WTC11 (cell line): ENCODE data around the gene TMEM151B. TPM values are rescaled to one million over a fixed set of nuclear protein-coding genes. Genes with fewer than 3 reads are reported as not detected.

Experiments used
- ATAC-seq: fragments of 200-7000 bp; cut with Tn5 transposase; 2 replicates; pipeline ENCODE4 v1.10.0; 2021; ENCODE audit warnings: mild to moderate bottlenecking, moderate library complexity
- CTCF ChIA-PET: fragments of 300-600 bp; sonication (Branson Sonifier 250); formaldehyde crosslinking; loops from one replicate; lab custom pipeline; 2021; ENCODE audit warnings: antibody characterized with exemption; lab: Charles Lee
- POLR2A ChIA-PET: fragments of 350-600 bp; sonication (Branson Sonifier 250); formaldehyde crosslinking; loops from one replicate; lab custom pipeline; 2021; ENCODE audit warnings: antibody characterized with exemption; lab: Charles Lee
- DNase-seq: peaks from one replicate; pipeline ENCODE4 v3.0.0; 2021; ENCODE audit warnings: low spot score
- H3K27ac Mint-ChIP-seq: 2 replicates; pipeline ENCODE4 v1.8.0; 2021; ENCODE audit warnings: mixed read lengths
- H3K27me3 Mint-ChIP-seq: 2 replicates; pipeline ENCODE4 v1.8.0; 2021; ENCODE audit warnings: low read depth, mild to moderate bottlenecking, moderate library complexity, mixed read lengths
- H3K36me3 Mint-ChIP-seq: 2 replicates; pipeline ENCODE4 v1.8.0; 2021; ENCODE audit warnings: mixed read lengths
- H3K4me1 Mint-ChIP-seq: 2 replicates; pipeline ENCODE4 v1.8.0; 2022; ENCODE audit warnings: mixed read lengths
- H3K4me3 Mint-ChIP-seq: 2 replicates; pipeline ENCODE4 v1.8.0; 2021; ENCODE audit warnings: mild to moderate bottlenecking, moderate library complexity, mixed read lengths
- H3K9me3 Mint-ChIP-seq: 2 replicates; pipeline ENCODE4 v1.8.0; 2021; ENCODE audit warnings: mixed read lengths
- ELF4 ChIP-seq: sonication (generic); formaldehyde crosslinking; IDR thresholded peaks from 2 replicates; pipeline ENCODE4 v1.8.1; 2022; ENCODE audit warnings: low read depth, mild to moderate bottlenecking, moderate library complexity, missing genetic modification reagents
- ETV6 ChIP-seq: sonication (generic); formaldehyde crosslinking; IDR thresholded peaks from 2 replicates; pipeline ENCODE4 v1.8.1; 2022; ENCODE audit warnings: mild to moderate bottlenecking, missing genetic modification reagents
- GABPB1 ChIP-seq: sonication (generic); formaldehyde crosslinking; IDR thresholded peaks from 2 replicates; pipeline ENCODE4 v1.8.1; 2023; ENCODE audit warnings: mild to moderate bottlenecking, missing genetic modification reagents
- RELA ChIP-seq: sonication (generic); formaldehyde crosslinking; IDR thresholded peaks from 2 replicates; pipeline ENCODE4 v1.8.1; 2022; ENCODE audit warnings: missing genetic modification reagents, mild to moderate bottlenecking, borderline replicate concordance
- SMAD3 ChIP-seq: sonication (generic); formaldehyde crosslinking; IDR thresholded peaks from 2 replicates; pipeline ENCODE4 v1.8.0; 2022; ENCODE audit warnings: missing genetic modification reagents, mild to moderate bottlenecking, borderline replicate concordance
- SMAD4 ChIP-seq: sonication (generic); formaldehyde crosslinking; IDR thresholded peaks from 2 replicates; pipeline ENCODE4 v1.8.0; 2022; ENCODE audit warnings: mild to moderate bottlenecking, missing genetic modification reagents
- ZNF219 ChIP-seq: sonication (generic); formaldehyde crosslinking; IDR thresholded peaks from 2 replicates; pipeline ENCODE4 v1.8.0; 2023; ENCODE audit warnings: missing genetic modification reagents, mild to moderate bottlenecking, borderline replicate concordance
- ZNF263 ChIP-seq: sonication (generic); formaldehyde crosslinking; IDR thresholded peaks from 2 replicates; pipeline ENCODE4 v1.8.1; 2022; ENCODE audit warnings: low read depth, mild to moderate bottlenecking, moderate library complexity, missing genetic modification reagents
- ZNF423 ChIP-seq: fragments of 250-450 bp; sonication (Bioruptor Pico); IDR thresholded peaks from 2 replicates; pipeline ENCODE4 v2.1.2; 2022; ENCODE audit warnings: mild to moderate bottlenecking, moderate library complexity
- total RNA-seq: library from RNA; stranded (reverse); gene quantifications from 3 replicates; pipeline ENCODE4 v1.2.3, GENCODE V29; 2021
- TF ChIP-seq, protein P1 (sequence below): fragments of 250-450 bp; sonication (Bioruptor Pico); IDR thresholded peaks from 2 replicates; pipeline ENCODE4 v1.9.0; 2021; ENCODE audit warnings: mild to moderate bottlenecking, borderline replicate concordance
- TF ChIP-seq, protein P2 (sequence below): sonication (generic); formaldehyde crosslinking; IDR thresholded peaks from 2 replicates; pipeline ENCODE4 v1.8.1; 2023; ENCODE audit warnings: mild to moderate bottlenecking, missing genetic modification reagents, moderate library complexity
- TF ChIP-seq, protein P3 (sequence below): sonication (generic); formaldehyde crosslinking; IDR thresholded peaks from 2 replicates; pipeline ENCODE4 v1.8.1; 2022; ENCODE audit warnings: mild to moderate bottlenecking, missing genetic modification reagents, moderate library complexity, borderline replicate concordance
- TF ChIP-seq, protein P4 (sequence below): sonication (generic); formaldehyde crosslinking; IDR thresholded peaks from 2 replicates; pipeline ENCODE4 v1.8.0; 2023; ENCODE audit warnings: missing genetic modification reagents, mild to moderate bottlenecking, borderline replicate concordance

The TMEM151B gene
- total RNA-seq, 1 experiment from 2014 or later = 5.5 TPM

DNA sequence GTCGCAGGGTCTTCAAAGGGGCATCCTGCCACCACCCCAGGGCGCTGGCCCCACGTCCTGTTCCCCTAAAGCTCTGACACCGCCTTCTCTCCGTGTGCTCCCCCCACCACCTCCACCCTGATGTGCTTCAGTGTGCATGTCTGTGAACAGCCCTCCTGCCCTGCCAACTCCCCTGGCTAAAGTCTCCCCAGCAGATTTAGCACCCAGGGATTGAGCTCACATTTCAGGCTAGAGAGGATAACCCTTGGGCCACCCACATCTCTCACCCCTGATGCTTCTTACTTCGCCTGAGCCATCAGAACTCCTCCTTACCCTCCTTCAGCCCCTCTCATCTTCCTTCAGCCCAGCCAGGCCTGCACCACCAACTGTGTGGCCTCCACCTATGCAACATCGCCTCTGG is 7.5 kb downstream of the TMEM151B start:
- Mint-ChIP-seq H3K4me3 (no peak overlapping the region), H3K27ac (no peak overlapping the region), H3K27me3 (peaks cover 37% of the 10 kb centered on the region), H3K4me1 (peaks cover 7% of the 10 kb centered on the region), H3K9me3 (no peaks in the 10 kb centered on the region), H3K36me3 (no peaks in the 10 kb centered on the region)
- CTCF ChIA-PET = interaction anchor here (0.6 to 3.8 kb wide), 4 partner anchors 10 to 215 kb away, joined by 3 to 20 read pairs (median 6); partner anchors contain the start of gene AARS2
- TF ChIP-seq ZNF263 (CRISPR knock-in tag) = no peak
- POLR2A ChIA-PET = no interaction called here
- ATAC-seq (no peak), DNase-seq (no peak)

DNA sequence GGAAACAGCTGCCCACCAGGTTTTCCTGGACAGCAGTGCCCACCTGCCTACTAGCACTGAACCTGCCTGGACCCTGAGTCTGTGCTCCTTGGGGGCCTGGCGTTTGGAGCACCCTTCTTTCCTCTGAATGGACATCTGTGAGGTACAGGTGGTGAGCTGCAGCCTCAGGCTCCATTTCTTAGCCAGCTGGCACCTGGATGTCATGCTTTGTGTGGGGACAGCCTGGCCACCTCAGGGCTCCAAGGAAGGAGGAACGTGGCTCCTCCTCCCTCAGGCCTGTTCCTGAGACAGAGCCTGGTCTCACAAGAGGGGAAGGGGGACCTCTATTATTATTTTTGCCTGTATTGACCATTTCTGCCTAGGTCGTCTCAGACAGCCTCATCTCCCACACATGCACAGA is 8.1 kb downstream of the TMEM151B start:
- H3K27me3 Mint-ChIP-seq = peaks cover 40% of the 10 kb centered on the region
- ATAC-seq (no peak), DNase-seq (no peak)
- no peak overlapping the region for H3K27ac Mint-ChIP-seq
- ChIA-PET POLR2A (interaction anchor here (0.8 to 1.4 kb wide), 2 partner anchors 20 to 22 kb away, joined by 3 to 5 read pairs; no protein-coding TSS in a partner anchor), CTCF (interaction anchor here (0.6 to 3.8 kb wide), 4 partner anchors 10 to 216 kb away, joined by 3 to 20 read pairs (median 6); partner anchors contain the start of gene AARS2)
- no peaks in the 10 kb centered on the region for H3K9me3 Mint-ChIP-seq
- H3K36me3 Mint-ChIP-seq = no peaks in the 10 kb centered on the region
- TF ChIP-seq, protein P1, sequence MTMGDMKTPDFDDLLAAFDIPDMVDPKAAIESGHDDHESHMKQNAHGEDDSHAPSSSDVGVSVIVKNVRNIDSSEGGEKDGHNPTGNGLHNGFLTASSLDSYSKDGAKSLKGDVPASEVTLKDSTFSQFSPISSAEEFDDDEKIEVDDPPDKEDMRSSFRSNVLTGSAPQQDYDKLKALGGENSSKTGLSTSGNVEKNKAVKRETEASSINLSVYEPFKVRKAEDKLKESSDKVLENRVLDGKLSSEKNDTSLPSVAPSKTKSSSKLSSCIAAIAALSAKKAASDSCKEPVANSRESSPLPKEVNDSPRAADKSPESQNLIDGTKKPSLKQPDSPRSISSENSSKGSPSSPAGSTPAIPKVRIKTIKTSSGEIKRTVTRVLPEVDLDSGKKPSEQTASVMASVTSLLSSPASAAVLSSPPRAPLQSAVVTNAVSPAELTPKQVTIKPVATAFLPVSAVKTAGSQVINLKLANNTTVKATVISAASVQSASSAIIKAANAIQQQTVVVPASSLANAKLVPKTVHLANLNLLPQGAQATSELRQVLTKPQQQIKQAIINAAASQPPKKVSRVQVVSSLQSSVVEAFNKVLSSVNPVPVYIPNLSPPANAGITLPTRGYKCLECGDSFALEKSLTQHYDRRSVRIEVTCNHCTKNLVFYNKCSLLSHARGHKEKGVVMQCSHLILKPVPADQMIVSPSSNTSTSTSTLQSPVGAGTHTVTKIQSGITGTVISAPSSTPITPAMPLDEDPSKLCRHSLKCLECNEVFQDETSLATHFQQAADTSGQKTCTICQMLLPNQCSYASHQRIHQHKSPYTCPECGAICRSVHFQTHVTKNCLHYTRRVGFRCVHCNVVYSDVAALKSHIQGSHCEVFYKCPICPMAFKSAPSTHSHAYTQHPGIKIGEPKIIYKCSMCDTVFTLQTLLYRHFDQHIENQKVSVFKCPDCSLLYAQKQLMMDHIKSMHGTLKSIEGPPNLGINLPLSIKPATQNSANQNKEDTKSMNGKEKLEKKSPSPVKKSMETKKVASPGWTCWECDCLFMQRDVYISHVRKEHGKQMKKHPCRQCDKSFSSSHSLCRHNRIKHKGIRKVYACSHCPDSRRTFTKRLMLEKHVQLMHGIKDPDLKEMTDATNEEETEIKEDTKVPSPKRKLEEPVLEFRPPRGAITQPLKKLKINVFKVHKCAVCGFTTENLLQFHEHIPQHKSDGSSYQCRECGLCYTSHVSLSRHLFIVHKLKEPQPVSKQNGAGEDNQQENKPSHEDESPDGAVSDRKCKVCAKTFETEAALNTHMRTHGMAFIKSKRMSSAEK (CRISPR knock-in tag) = no peak
- TF ChIP-seq ZNF263 (CRISPR knock-in tag) (no peak), SMAD4 (no peak), ZNF423 (CRISPR knock-in tag) (no peak)
- TF ChIP-seq, protein P2, sequence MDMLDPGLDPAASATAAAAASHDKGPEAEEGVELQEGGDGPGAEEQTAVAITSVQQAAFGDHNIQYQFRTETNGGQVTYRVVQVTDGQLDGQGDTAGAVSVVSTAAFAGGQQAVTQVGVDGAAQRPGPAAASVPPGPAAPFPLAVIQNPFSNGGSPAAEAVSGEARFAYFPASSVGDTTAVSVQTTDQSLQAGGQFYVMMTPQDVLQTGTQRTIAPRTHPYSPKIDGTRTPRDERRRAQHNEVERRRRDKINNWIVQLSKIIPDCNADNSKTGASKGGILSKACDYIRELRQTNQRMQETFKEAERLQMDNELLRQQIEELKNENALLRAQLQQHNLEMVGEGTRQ (CRISPR knock-in tag) = no peak
- peaks cover 5% of the 10 kb centered on the region for H3K4me1 Mint-ChIP-seq
- no peak overlapping the region for H3K4me3 Mint-ChIP-seq

DNA sequence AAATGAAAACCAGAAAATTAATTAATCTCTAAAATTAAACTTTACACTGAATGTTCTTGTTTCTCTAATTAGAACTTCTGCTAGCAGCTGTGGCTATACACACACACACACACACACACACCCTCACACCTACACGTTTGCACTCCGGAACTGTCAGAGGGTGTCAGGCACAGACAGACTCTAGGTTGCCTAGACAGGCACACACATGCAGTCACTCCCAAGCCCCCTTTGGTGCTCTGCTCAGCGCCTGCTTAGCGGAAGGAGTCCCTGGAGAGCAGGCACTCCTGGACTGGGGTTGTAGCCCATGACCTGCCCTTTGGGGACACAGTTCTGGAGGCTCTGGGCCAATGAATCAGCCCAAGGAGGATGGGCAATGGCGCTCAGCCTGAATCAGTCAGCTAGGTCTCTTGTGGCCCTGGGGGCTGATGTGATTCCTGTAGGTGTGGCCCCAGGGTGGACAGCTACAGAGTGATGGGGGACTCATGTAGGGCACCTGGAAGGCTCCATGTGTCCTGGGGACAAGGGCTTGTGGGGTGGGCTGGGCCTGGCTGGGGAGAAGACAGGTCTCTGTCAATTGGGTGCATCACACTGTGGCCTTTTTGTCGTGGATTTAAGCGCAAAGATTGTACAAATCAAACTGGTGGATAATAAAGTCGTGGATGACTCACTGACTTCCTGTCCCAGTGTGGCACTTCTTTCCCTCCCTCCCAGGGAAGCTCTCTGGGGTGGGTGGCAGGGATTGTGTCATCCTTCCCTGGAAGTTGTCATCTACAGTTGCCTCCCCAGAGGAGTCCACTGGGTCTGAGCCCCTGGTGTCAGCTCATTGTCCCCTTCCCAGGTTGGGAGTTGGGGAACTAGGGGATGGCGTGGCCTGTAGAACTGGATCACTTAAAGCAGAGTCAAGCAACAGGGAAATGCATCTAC is 8.8 kb downstream of the TMEM151B start:
- Mint-ChIP-seq H3K9me3 (no peaks in the 10 kb centered on the region), H3K36me3 (no peaks in the 10 kb centered on the region), H3K4me3 (no peak overlapping the region), H3K4me1 (peaks cover 5% of the 10 kb centered on the region), H3K27me3 (peaks cover 46% of the 10 kb centered on the region), H3K27ac (no peak overlapping the region)
- DNase-seq = no peak
- ChIA-PET POLR2A (interaction anchor here (0.8 to 1.4 kb wide), 2 partner anchors 19 to 22 kb away, joined by 3 to 5 read pairs; no protein-coding TSS in a partner anchor), CTCF (interaction anchor here (0.9 kb wide), 1 partner anchor 19 kb away, joined by 3 read pairs; no protein-coding TSS in a partner anchor)
- no peak for ATAC-seq
- no peak for TF ChIP-seq ZNF219 (CRISPR knock-in tag)
- TF ChIP-seq RELA (CRISPR knock-in tag) = no peak
- TF ChIP-seq, protein P1 (CRISPR knock-in tag) = no peak
- TF ChIP-seq, protein P3, sequence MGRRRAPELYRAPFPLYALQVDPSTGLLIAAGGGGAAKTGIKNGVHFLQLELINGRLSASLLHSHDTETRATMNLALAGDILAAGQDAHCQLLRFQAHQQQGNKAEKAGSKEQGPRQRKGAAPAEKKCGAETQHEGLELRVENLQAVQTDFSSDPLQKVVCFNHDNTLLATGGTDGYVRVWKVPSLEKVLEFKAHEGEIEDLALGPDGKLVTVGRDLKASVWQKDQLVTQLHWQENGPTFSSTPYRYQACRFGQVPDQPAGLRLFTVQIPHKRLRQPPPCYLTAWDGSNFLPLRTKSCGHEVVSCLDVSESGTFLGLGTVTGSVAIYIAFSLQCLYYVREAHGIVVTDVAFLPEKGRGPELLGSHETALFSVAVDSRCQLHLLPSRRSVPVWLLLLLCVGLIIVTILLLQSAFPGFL (CRISPR knock-in tag) = no peak
- TF ChIP-seq, protein P4, sequence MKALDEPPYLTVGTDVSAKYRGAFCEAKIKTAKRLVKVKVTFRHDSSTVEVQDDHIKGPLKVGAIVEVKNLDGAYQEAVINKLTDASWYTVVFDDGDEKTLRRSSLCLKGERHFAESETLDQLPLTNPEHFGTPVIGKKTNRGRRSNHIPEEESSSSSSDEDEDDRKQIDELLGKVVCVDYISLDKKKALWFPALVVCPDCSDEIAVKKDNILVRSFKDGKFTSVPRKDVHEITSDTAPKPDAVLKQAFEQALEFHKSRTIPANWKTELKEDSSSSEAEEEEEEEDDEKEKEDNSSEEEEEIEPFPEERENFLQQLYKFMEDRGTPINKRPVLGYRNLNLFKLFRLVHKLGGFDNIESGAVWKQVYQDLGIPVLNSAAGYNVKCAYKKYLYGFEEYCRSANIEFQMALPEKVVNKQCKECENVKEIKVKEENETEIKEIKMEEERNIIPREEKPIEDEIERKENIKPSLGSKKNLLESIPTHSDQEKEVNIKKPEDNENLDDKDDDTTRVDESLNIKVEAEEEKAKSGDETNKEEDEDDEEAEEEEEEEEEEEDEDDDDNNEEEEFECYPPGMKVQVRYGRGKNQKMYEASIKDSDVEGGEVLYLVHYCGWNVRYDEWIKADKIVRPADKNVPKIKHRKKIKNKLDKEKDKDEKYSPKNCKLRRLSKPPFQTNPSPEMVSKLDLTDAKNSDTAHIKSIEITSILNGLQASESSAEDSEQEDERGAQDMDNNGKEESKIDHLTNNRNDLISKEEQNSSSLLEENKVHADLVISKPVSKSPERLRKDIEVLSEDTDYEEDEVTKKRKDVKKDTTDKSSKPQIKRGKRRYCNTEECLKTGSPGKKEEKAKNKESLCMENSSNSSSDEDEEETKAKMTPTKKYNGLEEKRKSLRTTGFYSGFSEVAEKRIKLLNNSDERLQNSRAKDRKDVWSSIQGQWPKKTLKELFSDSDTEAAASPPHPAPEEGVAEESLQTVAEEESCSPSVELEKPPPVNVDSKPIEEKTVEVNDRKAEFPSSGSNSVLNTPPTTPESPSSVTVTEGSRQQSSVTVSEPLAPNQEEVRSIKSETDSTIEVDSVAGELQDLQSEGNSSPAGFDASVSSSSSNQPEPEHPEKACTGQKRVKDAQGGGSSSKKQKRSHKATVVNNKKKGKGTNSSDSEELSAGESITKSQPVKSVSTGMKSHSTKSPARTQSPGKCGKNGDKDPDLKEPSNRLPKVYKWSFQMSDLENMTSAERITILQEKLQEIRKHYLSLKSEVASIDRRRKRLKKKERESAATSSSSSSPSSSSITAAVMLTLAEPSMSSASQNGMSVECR (CRISPR knock-in tag) = no peak
- no peak for TF ChIP-seq GABPB1 (CRISPR knock-in tag)
- TF ChIP-seq ETV6 (CRISPR knock-in tag) = no peak
- TF ChIP-seq ELF4 (CRISPR knock-in tag) = no peak
- TF ChIP-seq SMAD3 = no peak
